ENCODE data around the gene MADCAM1.
A peak's percentile ranks its signal among the peaks of the same experiment; 100 is the strongest.

The MADCAM1 gene

GRCh38 chr19:524062-524674, 27.9 kb downstream of the MADCAM1 start:
- no peaks in the 10 kb centered on the region for H3K9me3 ChIP-seq (ENCODE audit: control insufficient read depth, low read length)
- no peak overlapping the region for H3K27ac ChIP-seq (ENCODE audit: insufficient read depth, low read depth, low read length, poor library complexity, severe bottlenecking)
- H3K27me3 ChIP-seq (ENCODE audit: control insufficient read depth, insufficient read depth, low read length, poor library complexity, severe bottlenecking) = no peaks in the 10 kb centered on the region
- no peak overlapping the region for H3K4me3 ChIP-seq (ENCODE audit: insufficient read depth, low read depth, low read length)
- H3K4me1 ChIP-seq (ENCODE audit: control insufficient read depth, insufficient read depth, low read length) = no peaks in the 10 kb centered on the region
- no peaks in the 10 kb centered on the region for H3K36me3 ChIP-seq (ENCODE audit: control insufficient read depth, insufficient read depth, low read length)
- WGBS, 2 experiments = 84 to 87% methylated on average over 29 of the region's 29 CpGs

GRCh38 chr19:525029-525428, 28.7 kb downstream of the MADCAM1 start:
- 73 to 77% methylated on average over 13 to 18 of the region's 18 CpGs for WGBS, 2 experiments
- H3K4me3 ChIP-seq (ENCODE audit: insufficient read depth, low read depth, low read length) = no peak overlapping the region
- no peaks in the 10 kb centered on the region for H3K4me1 ChIP-seq (ENCODE audit: control insufficient read depth, insufficient read depth, low read length)
- H3K36me3 ChIP-seq (ENCODE audit: control insufficient read depth, insufficient read depth, low read length) = no peaks in the 10 kb centered on the region
- no peak overlapping the region for H3K27ac ChIP-seq (ENCODE audit: insufficient read depth, low read depth, low read length, poor library complexity, severe bottlenecking)
- H3K27me3 ChIP-seq (ENCODE audit: control insufficient read depth, insufficient read depth, low read length, poor library complexity, severe bottlenecking) = no peaks in the 10 kb centered on the region
- no peaks in the 10 kb centered on the region for H3K9me3 ChIP-seq (ENCODE audit: control insufficient read depth, low read length)

- 67 to 71% methylated on average over 13 of the region's 13 CpGs for WGBS, 2 experiments
- no peaks in the 10 kb centered on the region for H3K36me3 ChIP-seq (ENCODE audit: control insufficient read depth, insufficient read depth, low read length)
- no peaks in the 10 kb centered on the region for H3K9me3 ChIP-seq (ENCODE audit: control insufficient read depth, low read length)
- H3K27ac ChIP-seq (ENCODE audit: insufficient read depth, low read depth, low read length, poor library complexity, severe bottlenecking) = no peak overlapping the region
- H3K27me3 ChIP-seq (ENCODE audit: control insufficient read depth, insufficient read depth, low read length, poor library complexity, severe bottlenecking) = no peaks in the 10 kb centered on the region
- peaks cover 5% of the 10 kb centered on the region for H3K4me1 ChIP-seq (ENCODE audit: control insufficient read depth, insufficient read depth, low read length)
- no peak overlapping the region for H3K4me3 ChIP-seq (ENCODE audit: insufficient read depth, low read depth, low read length)
Observed at GRCh38 chr19:525857-526419, 29.7 kb downstream of the MADCAM1 start.

- no peaks in the 10 kb centered on the region for H3K27me3 ChIP-seq (ENCODE audit: control insufficient read depth, insufficient read depth, low read length, poor library complexity, severe bottlenecking)
- peak overlapping the region; percentile 97 for H3K4me3 ChIP-seq (ENCODE audit: insufficient read depth, low read depth, low read length)
- WGBS, 2 experiments = 71 to 72% methylated on average over 38 of the region's 38 CpGs
- peaks cover 16% of the 10 kb centered on the region for H3K4me1 ChIP-seq (ENCODE audit: control insufficient read depth, insufficient read depth, low read length)
- no peaks in the 10 kb centered on the region for H3K36me3 ChIP-seq (ENCODE audit: control insufficient read depth, insufficient read depth, low read length)
- H3K27ac ChIP-seq (ENCODE audit: insufficient read depth, low read depth, low read length, poor library complexity, severe bottlenecking) = peak overlapping the region; percentile 84
- no peaks in the 10 kb centered on the region for H3K9me3 ChIP-seq (ENCODE audit: control insufficient read depth, low read length)
Observed at GRCh38 chr19:530134-531008, 34.1 kb downstream of the MADCAM1 start.

- Histone ChIP-seq H3K27ac (ENCODE audit: insufficient read depth, low read depth, low read length, poor library complexity, severe bottlenecking) (peak overlapping the region; percentile 84), H3K9me3 (ENCODE audit: control insufficient read depth, low read length) (no peaks in the 10 kb centered on the region), H3K4me1 (ENCODE audit: control insufficient read depth, insufficient read depth, low read length) (peaks cover 16% of the 10 kb centered on the region), H3K27me3 (ENCODE audit: control insufficient read depth, insufficient read depth, low read length, poor library complexity, severe bottlenecking) (no peaks in the 10 kb centered on the region), H3K36me3 (ENCODE audit: control insufficient read depth, insufficient read depth, low read length) (peaks cover 5% of the 10 kb centered on the region), H3K4me3 (ENCODE audit: insufficient read depth, low read depth, low read length) (peak overlapping the region; percentile 97)
- WGBS, 2 experiments = 0% methylated on average over 103 of the region's 103 CpGs
Observed at GRCh38 chr19:531009-531752, 34.9 kb downstream of the MADCAM1 start.

GRCh38 chr19:531753-532560, 35.7 kb downstream of the MADCAM1 start, which contains the start of gene CDC34:
Gene CDC34, plus strand, starts transcription at chr19:531760. Its CDS starts 172 bp downstream, at chr19:531932.
- H3K4me1 ChIP-seq (ENCODE audit: control insufficient read depth, insufficient read depth, low read length) = peaks cover 16% of the 10 kb centered on the region
- no peaks in the 10 kb centered on the region for H3K27me3 ChIP-seq (ENCODE audit: control insufficient read depth, insufficient read depth, low read length, poor library complexity, severe bottlenecking)
- no peaks in the 10 kb centered on the region for H3K9me3 ChIP-seq (ENCODE audit: control insufficient read depth, low read length)
- H3K27ac ChIP-seq (ENCODE audit: insufficient read depth, low read depth, low read length, poor library complexity, severe bottlenecking) = peak within 1 kb of the TSS; percentile 84
- 0% methylated on average over 84 of the region's 84 CpGs for WGBS, 2 experiments
- peaks cover 13% of the 10 kb centered on the region for H3K36me3 ChIP-seq (ENCODE audit: control insufficient read depth, insufficient read depth, low read length)
- H3K4me3 ChIP-seq (ENCODE audit: insufficient read depth, low read depth, low read length) = peak within 1 kb of the TSS; percentile 97

GRCh38 chr19:532561-533363, 36.5 kb downstream of the MADCAM1 start:
- Histone ChIP-seq H3K27ac (ENCODE audit: insufficient read depth, low read depth, low read length, poor library complexity, severe bottlenecking) (peak overlapping the region; percentile 73), H3K4me1 (ENCODE audit: control insufficient read depth, insufficient read depth, low read length) (peaks cover 16% of the 10 kb centered on the region), H3K27me3 (ENCODE audit: control insufficient read depth, insufficient read depth, low read length, poor library complexity, severe bottlenecking) (no peaks in the 10 kb centered on the region), H3K36me3 (ENCODE audit: control insufficient read depth, insufficient read depth, low read length) (peaks cover 18% of the 10 kb centered on the region), H3K9me3 (ENCODE audit: control insufficient read depth, low read length) (no peaks in the 10 kb centered on the region), H3K4me3 (ENCODE audit: insufficient read depth, low read depth, low read length) (peak overlapping the region; percentile 97)
- WGBS, 2 experiments = 7% methylated on average over 47 of the region's 47 CpGs

GRCh38 chr19:533364-534058, 37.2 kb downstream of the MADCAM1 start:
- no peaks in the 10 kb centered on the region for H3K27me3 ChIP-seq (ENCODE audit: control insufficient read depth, insufficient read depth, low read length, poor library complexity, severe bottlenecking)
- H3K4me1 ChIP-seq (ENCODE audit: control insufficient read depth, insufficient read depth, low read length) = peaks cover 16% of the 10 kb centered on the region
- WGBS, 2 experiments = 79% methylated on average over 25 of the region's 25 CpGs
- H3K36me3 ChIP-seq (ENCODE audit: control insufficient read depth, insufficient read depth, low read length) = peaks cover 25% of the 10 kb centered on the region
- no peak overlapping the region for H3K27ac ChIP-seq (ENCODE audit: insufficient read depth, low read depth, low read length, poor library complexity, severe bottlenecking)
- no peaks in the 10 kb centered on the region for H3K9me3 ChIP-seq (ENCODE audit: control insufficient read depth, low read length)
- H3K4me3 ChIP-seq (ENCODE audit: insufficient read depth, low read depth, low read length) = peak overlapping the region; percentile 97
